IPS-20b (cell line): Measurements from ENCODE around the gene CALD1.
A peak's percentile ranks its signal among the peaks of the same experiment; 100 is the strongest.

Experiments
- H3K27ac ChIP-seq: one replicate; pipeline ENCODE4 v1.5.1; 2013; ENCODE audit warnings: low read length
- H3K27me3 ChIP-seq: 2 replicates; pipeline ENCODE4 v1.6.1; 2013; ENCODE audit warnings: mild to moderate bottlenecking, low read length, inconsistent platforms; ENCODE audit not compliant: insufficient read depth
- H3K36me3 ChIP-seq: 2 replicates; pipeline ENCODE4 v1.6.1; 2013; ENCODE audit warnings: low read depth, mild to moderate bottlenecking, inconsistent platforms, low read length, moderate library complexity; ENCODE audit not compliant: insufficient read depth
- H3K4me1 ChIP-seq: 2 replicates; pipeline ENCODE4 v1.6.1; 2013; ENCODE audit warnings: mild to moderate bottlenecking, control low read depth, inconsistent platforms, low read length, moderate library complexity; ENCODE audit not compliant: insufficient read depth
- H3K4me3 ChIP-seq: 2 replicates; pipeline ENCODE4 v1.5.1; 2013; ENCODE audit warnings: mild to moderate bottlenecking, low read length, inconsistent platforms
- H3K9ac ChIP-seq: 2 replicates; pipeline ENCODE4 v1.6.1; 2013; ENCODE audit warnings: low read depth, mild to moderate bottlenecking, inconsistent platforms, low read length, moderate library complexity
- H3K9me3 ChIP-seq: 2 replicates; pipeline ENCODE4 v1.6.1; 2013; ENCODE audit warnings: mild to moderate bottlenecking, low read depth, low read length, inconsistent platforms; ENCODE audit not compliant: insufficient read depth

The CALD1 gene

GRCh38 chr7:134936893-134937510 is 157.6 kb downstream of the CALD1 start:
- Histone ChIP-seq H3K9me3 (no peaks in the 10 kb centered on the region), H3K4me3 (no peak overlapping the region), H3K4me1 (peaks cover 11% of the 10 kb centered on the region), H3K36me3 (peaks cover 52% of the 10 kb centered on the region), H3K9ac (no peak overlapping the region), H3K27ac (peak overlapping the region; percentile 6), H3K27me3 (no peaks in the 10 kb centered on the region)

GRCh38 chr7:134938141-134938540 is 158.7 kb downstream of the CALD1 start:
- H3K4me3 ChIP-seq = no peak overlapping the region
- no peaks in the 10 kb centered on the region for H3K9me3 ChIP-seq
- no peaks in the 10 kb centered on the region for H3K27me3 ChIP-seq
- peaks cover 11% of the 10 kb centered on the region for H3K4me1 ChIP-seq
- H3K27ac ChIP-seq = no peak overlapping the region
- H3K9ac ChIP-seq = no peak overlapping the region
- peaks cover 42% of the 10 kb centered on the region for H3K36me3 ChIP-seq

- H3K4me3 ChIP-seq = no peak overlapping the region
- no peak overlapping the region for H3K9ac ChIP-seq
- no peaks in the 10 kb centered on the region for H3K27me3 ChIP-seq
- H3K27ac ChIP-seq = no peak overlapping the region
- no peaks in the 10 kb centered on the region for H3K9me3 ChIP-seq
- peaks cover 11% of the 10 kb centered on the region for H3K4me1 ChIP-seq
- peaks cover 32% of the 10 kb centered on the region for H3K36me3 ChIP-seq
Observed at GRCh38 chr7:134939136-134939535, 159.7 kb downstream of the CALD1 start.

- no peaks in the 10 kb centered on the region for H3K9me3 ChIP-seq
- H3K4me1 ChIP-seq = peaks cover 11% of the 10 kb centered on the region
- H3K4me3 ChIP-seq = no peak overlapping the region
- no peak overlapping the region for H3K9ac ChIP-seq
- H3K36me3 ChIP-seq = peaks cover 19% of the 10 kb centered on the region
- H3K27me3 ChIP-seq = no peaks in the 10 kb centered on the region
- H3K27ac ChIP-seq = peak overlapping the region; percentile 43
Observed at GRCh38 chr7:134940729-134941128, 161.3 kb downstream of the CALD1 start.

GRCh38 chr7:134941185-134941900 is 161.9 kb downstream of the CALD1 start:
- Histone ChIP-seq H3K4me1 (peaks cover 11% of the 10 kb centered on the region), H3K36me3 (peaks cover 16% of the 10 kb centered on the region), H3K9ac (no peak overlapping the region), H3K27me3 (no peaks in the 10 kb centered on the region), H3K9me3 (no peaks in the 10 kb centered on the region), H3K4me3 (no peak overlapping the region), H3K27ac (no peak overlapping the region)

GRCh38 chr7:134941952-134942351 is 162.5 kb downstream of the CALD1 start:
- H3K36me3 ChIP-seq = peaks cover 15% of the 10 kb centered on the region
- no peak overlapping the region for H3K4me3 ChIP-seq
- no peak overlapping the region for H3K9ac ChIP-seq
- H3K4me1 ChIP-seq = peaks cover 11% of the 10 kb centered on the region
- no peaks in the 10 kb centered on the region for H3K27me3 ChIP-seq
- H3K27ac ChIP-seq = no peak overlapping the region
- no peaks in the 10 kb centered on the region for H3K9me3 ChIP-seq

GRCh38 chr7:134942690-134943466 is 163.4 kb downstream of the CALD1 start:
- Histone ChIP-seq H3K27me3 (no peaks in the 10 kb centered on the region), H3K36me3 (peaks cover 24% of the 10 kb centered on the region), H3K27ac (no peak overlapping the region), H3K4me1 (peaks cover 11% of the 10 kb centered on the region), H3K4me3 (no peak overlapping the region), H3K9ac (no peak overlapping the region), H3K9me3 (no peaks in the 10 kb centered on the region)

- Histone ChIP-seq H3K27ac (no peak overlapping the region), H3K27me3 (no peaks in the 10 kb centered on the region), H3K9ac (no peak overlapping the region), H3K36me3 (peaks cover 34% of the 10 kb centered on the region), H3K4me1 (peaks cover 11% of the 10 kb centered on the region), H3K9me3 (no peaks in the 10 kb centered on the region), H3K4me3 (no peak overlapping the region)
Observed at GRCh38 chr7:134943785-134944400, 164.5 kb downstream of the CALD1 start.

GRCh38 chr7:134945691-134946090 is 166.3 kb downstream of the CALD1 start:
- no peaks in the 10 kb centered on the region for H3K27me3 ChIP-seq
- H3K27ac ChIP-seq = no peak overlapping the region
- no peaks in the 10 kb centered on the region for H3K9me3 ChIP-seq
- no peak overlapping the region for H3K4me3 ChIP-seq
- H3K9ac ChIP-seq = no peak overlapping the region
- H3K36me3 ChIP-seq = peaks cover 52% of the 10 kb centered on the region
- peaks cover 10% of the 10 kb centered on the region for H3K4me1 ChIP-seq

- H3K4me3 ChIP-seq = no peak overlapping the region
Observed at GRCh38 chr7:134946260-134946659, 166.8 kb downstream of the CALD1 start.

GRCh38 chr7:134947329-134947728 is 167.9 kb downstream of the CALD1 start:
- H3K36me3 ChIP-seq = peaks cover 60% of the 10 kb centered on the region
- H3K9ac ChIP-seq = no peak overlapping the region
- H3K27me3 ChIP-seq = no peaks in the 10 kb centered on the region
- no peak overlapping the region for H3K4me3 ChIP-seq
- no peaks in the 10 kb centered on the region for H3K4me1 ChIP-seq
- H3K27ac ChIP-seq = no peak overlapping the region
- no peaks in the 10 kb centered on the region for H3K9me3 ChIP-seq

More at GRCh38 chr7:134946260-134946659, 166.8 kb downstream of the CALD1 start:
- Histone ChIP-seq H3K9ac (no peak overlapping the region), H3K36me3 (peaks cover 58% of the 10 kb centered on the region), H3K27me3 (no peaks in the 10 kb centered on the region), H3K27ac (no peak overlapping the region), H3K4me1 (peaks cover 4% of the 10 kb centered on the region), H3K9me3 (no peaks in the 10 kb centered on the region)
